CD14-positive monocyte (primary cell): ENCODE data around the gene TRNT1. TPM values are rescaled to one million over a fixed set of nuclear protein-coding genes. Genes with fewer than 3 reads are reported as not detected.

Experiments
- DNase-seq, 3 donors: peaks; one replicate each; pipeline ENCODE4 v3.0.0-alpha.2; 2011 to 2022
- H2AFZ ChIP-seq: 2 replicates; pipeline ENCODE4 v1.6.0; 2012; ENCODE audit warnings: mild to moderate bottlenecking, low read depth, low read length, inconsistent platforms; ENCODE audit not compliant: insufficient read depth, poor library complexity, severe bottlenecking
- H3K27ac ChIP-seq, 2 donors: 1 replicate in 1 of 2; 2 replicates in 1 of 2; pipeline ENCODE4 v1.5.1; 2012 to 2013; ENCODE audit warnings: low read length in 2 of 2, control low read depth in 1 of 2, inconsistent platforms in 1 of 2, low read depth in 1 of 2, mild to moderate bottlenecking in 1 of 2
- H3K27me3 ChIP-seq, 2 donors: one replicate each; pipeline versions ENCODE4 v1.6.0 to v1.6.1; 2011 to 2013; ENCODE audit warnings: low read length in 2 of 2; ENCODE audit not compliant: control insufficient read depth in 2 of 2, insufficient read depth in 2 of 2
- H3K36me3 ChIP-seq, 2 donors: replicated peaks in 1 of 2; 1 replicate in 1 of 2; 2 replicates in 1 of 2; pipeline versions ENCODE4 v1.5.1 to v1.6.1; 2012 to 2013; ENCODE audit warnings: low read length in 2 of 2, control low read depth in 1 of 2, inconsistent platforms in 1 of 2, mild to moderate bottlenecking in 1 of 2; ENCODE audit not compliant: insufficient read depth in 2 of 2, control insufficient read depth in 1 of 2
- H3K4me1 ChIP-seq, 2 donors: 1 replicate in 1 of 2; 2 replicates in 1 of 2; pipeline versions ENCODE4 v1.5.1 to v1.6.1; 2012 to 2013; ENCODE audit warnings: low read length in 2 of 2, control low read depth in 1 of 2, inconsistent platforms in 1 of 2, mild to moderate bottlenecking in 1 of 2, moderate library complexity in 1 of 2; ENCODE audit not compliant: insufficient read depth in 2 of 2, control insufficient read depth in 1 of 2
- H3K4me2 ChIP-seq: replicated peaks from 2 replicates; pipeline ENCODE3; 2012; ENCODE audit warnings: low read length, moderate library complexity, mild to moderate bottlenecking; ENCODE audit not compliant: poor library complexity, severe bottlenecking; ENCODE audit errors: extremely low read depth
- H3K4me3 ChIP-seq, 3 experiments: fragments of 200-600 bp in 1 of 3; sonication (generic) in 1 of 3; replicated peaks in 1 of 3; 1 replicate in 2 of 3; 2 replicates in 1 of 3; pipeline ENCODE4 v1.5.1; 2011 to 2013; ENCODE audit warnings: low read length in 3 of 3, mild to moderate bottlenecking in 3 of 3, control low read depth in 2 of 3, low read depth in 2 of 3, inconsistent platforms in 1 of 3, moderate library complexity in 1 of 3
- H3K79me2 ChIP-seq: 2 replicates; pipeline ENCODE4 v1.6.0; 2012; ENCODE audit warnings: mild to moderate bottlenecking, control low read depth, inconsistent platforms, low read length, moderate library complexity; ENCODE audit not compliant: insufficient read depth
- H3K9ac ChIP-seq: 2 replicates; pipeline ENCODE4 v1.6.0; 2017; ENCODE audit warnings: low read length, mild to moderate bottlenecking; ENCODE audit not compliant: insufficient read depth, poor library complexity, severe bottlenecking
- H3K9me3 ChIP-seq, 2 donors: replicated peaks in 1 of 2; 1 replicate in 1 of 2; 2 replicates in 1 of 2; pipeline versions ENCODE4 v1.5.1 to v1.6.1; 2012 to 2013; ENCODE audit warnings: low read length in 2 of 2, control low read depth in 1 of 2; ENCODE audit not compliant: control insufficient read depth in 1 of 2, insufficient read depth in 1 of 2
- H4K20me1 ChIP-seq: 2 replicates; pipeline ENCODE4 v1.6.0; 2012; ENCODE audit warnings: mild to moderate bottlenecking, low read length, control low read depth, moderate library complexity; ENCODE audit not compliant: insufficient read depth
- H3K27ac Mint-ChIP-seq, 7 donors: one replicate each; pipeline ENCODE4 v1.8.0; 2020; ENCODE audit warnings: mild to moderate bottlenecking in 7 of 7, mixed read lengths in 7 of 7, moderate library complexity in 6 of 7, inconsistent platforms in 2 of 7
- H3K27me3 Mint-ChIP-seq, 3 donors: one replicate each; pipeline ENCODE4 v1.8.0; 2021 to 2022; ENCODE audit warnings: low read depth in 3 of 3, mild to moderate bottlenecking in 3 of 3, mixed read lengths in 3 of 3, moderate library complexity in 3 of 3, inconsistent platforms in 1 of 3
- H3K36me3 Mint-ChIP-seq, 2 donors: one replicate each; pipeline ENCODE4 v1.8.0; 2020; ENCODE audit warnings: mixed read lengths in 2 of 2, inconsistent platforms in 1 of 2, mild to moderate bottlenecking in 1 of 2
- H3K4me1 Mint-ChIP-seq: one replicate; pipeline ENCODE4 v1.8.0; 2020; ENCODE audit warnings: mild to moderate bottlenecking, mixed read lengths
- H3K4me3 Mint-ChIP-seq, 2 donors: one replicate each; pipeline ENCODE4 v1.8.0; 2020; ENCODE audit warnings: mild to moderate bottlenecking in 2 of 2, mixed read lengths in 2 of 2, moderate library complexity in 1 of 2
- H3K9me3 Mint-ChIP-seq, 7 donors: one replicate each; pipeline ENCODE4 v1.8.0; 2020 to 2022; ENCODE audit warnings: mixed read lengths in 7 of 7, mild to moderate bottlenecking in 6 of 7, moderate library complexity in 6 of 7, inconsistent platforms in 2 of 7
- CTCF ChIP-seq: fragments of 200-600 bp; IDR thresholded peaks from one replicate; pipeline ENCODE4 v1.8.0; 2022; ENCODE audit warnings: antibody characterized with exemption, mild to moderate bottlenecking
- WGBS: methylation state at CpG from one replicate; pipeline ENCODE4 v1.1.5; 2013; ENCODE audit warnings: missing lambda C conversion rate; ENCODE audit not compliant: insufficient coverage; 5-methylcytosine and 5-hydroxymethylcytosine counted together
- intact Hi-C, 2 donors: fragments of 100-400 bp; cut with micrococcal nuclease; formaldehyde crosslinking; loops; one replicate each; pipeline versions ENCODE4 v1.15.0 to v1.15.1; 2023
- polyA plus RNA-seq, 3 donors: library from polyadenylated mRNA; depleted of rRNA in 1 of 3; unstranded in 2 of 3; stranded (reverse) in 1 of 3; fragments of 300-500 nt in 2 of 3; fragments of >200 nt in 1 of 3; fragmentation: Illumina TruSeq in 2 of 3; gene quantifications; 1 replicate in 2 of 3; 2 replicates in 1 of 3; pipeline ENCODE4 v1.2.3, GENCODE V29; 2012 to 2021

The TRNT1 gene
- polyA plus RNA-seq, 3 donors = 4.4 to 15.8 (median 10.3) TPM

- H3K36me3 ChIP-seq = peaks cover 96 to 100% of the 10 kb centered on the region in 2 donors
- Mint-ChIP-seq H3K4me1 (no peaks in the 10 kb centered on the region), H3K9me3 (no peaks in the 10 kb centered on the region), H3K4me3 (no peak overlapping the region), H3K36me3 (peaks cover 78 to 87% of the 10 kb centered on the region in 2 donors), H3K27me3 (no peaks in the 10 kb centered on the region), H3K27ac (peak overlapping the region in 1 of 7 donors; percentile 54)
- H3K27ac ChIP-seq = no peak overlapping the region
- H2AFZ ChIP-seq = no peak overlapping the region
- peaks cover 46% of the 10 kb centered on the region for H4K20me1 ChIP-seq
- no CpG with 5 or more reads among the region's 1 CpG for WGBS
- intact Hi-C loops = no loop called here
- H3K4me3 ChIP-seq = no peak overlapping the region
- H3K27me3 ChIP-seq = no peaks in the 10 kb centered on the region
- H3K4me1 ChIP-seq = no peaks in the 10 kb centered on the region
- H3K9me3 ChIP-seq = no peaks in the 10 kb centered on the region
- DNase-seq = no peak
- H3K9ac ChIP-seq = no peak overlapping the region
- H3K79me2 ChIP-seq = no peaks in the 10 kb centered on the region
- no peak overlapping the region for H3K4me2 ChIP-seq
- no peak for TF ChIP-seq CTCF
These were observed 24.8 kb downstream of the TRNT1 start for GRCh38 chr3:3151513-3151912.

GRCh38 chr3:3154879-3155610 lies 28.3 kb downstream of the TRNT1 start:
- Histone ChIP-seq H3K79me2 (no peaks in the 10 kb centered on the region), H3K4me1 (no peaks in the 10 kb centered on the region), H3K27ac (no peak overlapping the region), H3K9me3 (no peaks in the 10 kb centered on the region), H3K4me2 (no peak overlapping the region), H2AFZ (no peak overlapping the region), H3K9ac (no peak overlapping the region), H3K4me3 (no peak overlapping the region), H4K20me1 (peaks cover 57% of the 10 kb centered on the region), H3K36me3 (peaks cover 94 to 100% of the 10 kb centered on the region in 2 donors), H3K27me3 (no peaks in the 10 kb centered on the region)
- Mint-ChIP-seq H3K4me3 (no peak overlapping the region), H3K9me3 (no peaks in the 10 kb centered on the region), H3K27ac (peak overlapping the region in 3 of 7 donors; percentile 4 to 11 (median 10)), H3K27me3 (no peaks in the 10 kb centered on the region), H3K4me1 (no peaks in the 10 kb centered on the region), H3K36me3 (peaks cover 85 to 92% of the 10 kb centered on the region in 2 donors)
- no peak for TF ChIP-seq CTCF
- 96% methylated on average over 2 of the region's 5 CpGs for WGBS
- intact Hi-C loops = no loop called here
- no peak for DNase-seq
